SIG-M5 (cell line): Measurements from ENCODE around the gene KIF4A.
"Not testable (repeated sequence)": the region's sequence is repeated elsewhere in the genome, so short reads cannot be mapped to it uniquely, and the experiment has no call there.

Experiments
- DNase-seq: peaks from one replicate; lab custom pipeline; 2025; lab: John Stamatoyannopoulos, UW

The KIF4A gene, protein sequence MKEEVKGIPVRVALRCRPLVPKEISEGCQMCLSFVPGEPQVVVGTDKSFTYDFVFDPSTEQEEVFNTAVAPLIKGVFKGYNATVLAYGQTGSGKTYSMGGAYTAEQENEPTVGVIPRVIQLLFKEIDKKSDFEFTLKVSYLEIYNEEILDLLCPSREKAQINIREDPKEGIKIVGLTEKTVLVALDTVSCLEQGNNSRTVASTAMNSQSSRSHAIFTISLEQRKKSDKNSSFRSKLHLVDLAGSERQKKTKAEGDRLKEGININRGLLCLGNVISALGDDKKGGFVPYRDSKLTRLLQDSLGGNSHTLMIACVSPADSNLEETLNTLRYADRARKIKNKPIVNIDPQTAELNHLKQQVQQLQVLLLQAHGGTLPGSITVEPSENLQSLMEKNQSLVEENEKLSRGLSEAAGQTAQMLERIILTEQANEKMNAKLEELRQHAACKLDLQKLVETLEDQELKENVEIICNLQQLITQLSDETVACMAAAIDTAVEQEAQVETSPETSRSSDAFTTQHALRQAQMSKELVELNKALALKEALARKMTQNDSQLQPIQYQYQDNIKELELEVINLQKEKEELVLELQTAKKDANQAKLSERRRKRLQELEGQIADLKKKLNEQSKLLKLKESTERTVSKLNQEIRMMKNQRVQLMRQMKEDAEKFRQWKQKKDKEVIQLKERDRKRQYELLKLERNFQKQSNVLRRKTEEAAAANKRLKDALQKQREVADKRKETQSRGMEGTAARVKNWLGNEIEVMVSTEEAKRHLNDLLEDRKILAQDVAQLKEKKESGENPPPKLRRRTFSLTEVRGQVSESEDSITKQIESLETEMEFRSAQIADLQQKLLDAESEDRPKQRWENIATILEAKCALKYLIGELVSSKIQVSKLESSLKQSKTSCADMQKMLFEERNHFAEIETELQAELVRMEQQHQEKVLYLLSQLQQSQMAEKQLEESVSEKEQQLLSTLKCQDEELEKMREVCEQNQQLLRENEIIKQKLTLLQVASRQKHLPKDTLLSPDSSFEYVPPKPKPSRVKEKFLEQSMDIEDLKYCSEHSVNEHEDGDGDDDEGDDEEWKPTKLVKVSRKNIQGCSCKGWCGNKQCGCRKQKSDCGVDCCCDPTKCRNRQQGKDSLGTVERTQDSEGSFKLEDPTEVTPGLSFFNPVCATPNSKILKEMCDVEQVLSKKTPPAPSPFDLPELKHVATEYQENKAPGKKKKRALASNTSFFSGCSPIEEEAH

DNA sequence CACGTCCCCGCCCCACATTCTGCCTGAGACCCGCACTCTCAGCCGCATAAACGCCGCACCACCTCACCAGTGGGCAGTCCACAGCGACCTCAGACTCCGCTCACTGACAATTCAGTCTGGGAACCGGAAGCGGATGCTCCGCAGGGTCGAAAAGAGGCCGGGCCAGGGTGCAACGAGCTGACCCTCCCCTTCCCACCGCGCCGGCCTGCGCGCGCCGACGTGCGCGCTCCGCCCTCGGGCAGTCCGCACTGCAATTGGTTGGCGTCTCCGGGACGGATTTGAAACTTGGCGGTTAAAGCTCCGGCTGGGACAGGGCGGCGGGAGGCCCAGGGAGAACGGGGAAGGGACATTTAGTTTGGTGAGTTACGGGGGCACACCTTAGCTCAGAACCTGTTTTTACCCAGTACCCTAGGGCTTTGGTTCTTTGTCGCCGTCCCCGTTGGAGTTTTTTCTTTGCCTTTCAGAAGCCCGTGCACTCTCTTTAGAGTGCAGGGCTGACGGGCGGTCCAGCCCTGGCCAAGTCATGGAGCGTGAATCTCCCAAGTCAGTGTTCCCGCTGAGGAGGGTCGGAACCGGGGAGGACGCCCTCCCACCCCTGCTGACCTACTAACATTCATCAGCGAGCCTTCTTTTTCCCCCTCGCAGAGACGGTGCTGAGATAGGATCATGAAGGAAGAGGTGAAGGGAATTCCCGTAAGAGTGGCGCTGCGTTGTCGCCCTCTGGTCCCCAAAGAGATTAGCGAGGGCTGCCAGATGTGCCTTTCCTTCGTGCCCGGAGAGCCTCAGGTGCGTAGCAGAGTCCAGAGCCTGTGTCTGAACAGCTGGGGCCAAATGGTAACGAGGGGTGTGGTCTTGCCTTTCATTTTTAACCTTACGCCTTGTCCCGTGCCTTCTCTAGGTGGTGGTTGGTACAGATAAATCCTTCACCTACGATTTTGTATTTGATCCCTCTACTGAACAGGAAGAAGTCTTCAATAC, at the start of gene KIF4A, which contains the start of gene PDZD11:
Gene KIF4A, plus strand, starts transcription at position 312 of the 978 bp plus-strand sequence. Its CDS starts 355 bp downstream, at position 667.
Gene PDZD11, minus strand, starts transcription at position 135 of the 978 bp plus-strand sequence. CDS start 586 bp downstream, outside the sequence.
- no peak for DNase-seq

- no peak for DNase-seq
Observed at GRCh38 chrX:70240751-70241150, 49.2 kb upstream of the KIF4A start.

DNA sequence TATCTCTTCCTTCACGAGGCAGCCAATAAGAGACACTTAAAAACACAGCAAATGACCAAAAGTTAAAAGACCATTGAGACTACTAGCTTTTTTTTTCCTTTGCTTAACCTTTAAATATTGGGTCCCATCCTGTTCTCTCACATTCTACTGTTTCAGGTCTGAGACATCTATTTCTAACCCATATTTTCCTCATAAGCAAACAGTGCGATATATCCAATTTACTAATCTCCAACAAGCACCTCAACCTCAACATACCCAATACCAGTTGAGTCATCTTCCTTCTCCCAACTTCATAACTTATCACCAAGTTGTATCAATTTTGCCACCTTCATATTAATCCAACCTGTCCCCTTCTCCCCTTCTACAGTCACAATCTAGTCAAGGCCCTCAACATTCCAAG, 48.4 kb upstream of the KIF4A start:
- DNase-seq, result no peak

DNA sequence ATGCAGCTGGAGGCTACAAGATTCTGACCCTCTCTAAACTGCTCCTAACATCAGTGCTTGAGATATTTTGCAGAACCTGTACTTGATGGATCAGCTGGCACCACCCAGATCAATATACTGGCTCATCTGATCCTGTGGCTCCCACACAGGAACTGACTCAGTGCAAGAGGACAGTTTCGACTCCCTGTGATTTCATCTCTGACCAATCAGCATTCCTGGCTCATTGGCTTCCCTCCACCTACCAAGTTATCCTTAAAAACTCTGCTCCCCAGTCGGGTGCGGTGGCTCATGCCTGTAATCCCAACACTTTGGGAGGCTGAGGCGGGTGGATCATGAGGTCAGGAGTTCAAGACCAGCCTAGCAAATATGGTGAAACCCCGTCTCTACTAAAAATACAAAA, 46.3 kb upstream of the KIF4A start:
- not testable (repeated sequence) for DNase-seq

DNA sequence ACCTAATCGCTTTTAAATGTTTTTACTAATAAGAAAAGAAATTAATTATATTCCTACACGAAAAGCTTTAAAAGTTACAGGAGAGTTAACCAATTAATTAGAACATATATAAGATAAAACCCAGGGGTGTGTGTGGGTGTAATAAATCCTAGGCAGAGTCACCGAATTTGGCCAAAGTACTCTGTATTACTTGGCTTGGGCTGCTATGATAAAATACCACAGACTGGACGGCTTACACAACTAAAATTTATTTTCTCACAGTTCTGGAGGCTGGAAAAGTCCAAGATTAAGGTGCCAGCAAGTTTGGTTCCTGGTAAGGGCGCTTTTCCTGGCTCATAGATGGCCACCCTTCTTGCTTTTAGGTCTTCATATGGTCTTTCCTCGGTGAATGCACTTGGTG, 45.0 kb upstream of the KIF4A start:
- no peak for DNase-seq

DNA sequence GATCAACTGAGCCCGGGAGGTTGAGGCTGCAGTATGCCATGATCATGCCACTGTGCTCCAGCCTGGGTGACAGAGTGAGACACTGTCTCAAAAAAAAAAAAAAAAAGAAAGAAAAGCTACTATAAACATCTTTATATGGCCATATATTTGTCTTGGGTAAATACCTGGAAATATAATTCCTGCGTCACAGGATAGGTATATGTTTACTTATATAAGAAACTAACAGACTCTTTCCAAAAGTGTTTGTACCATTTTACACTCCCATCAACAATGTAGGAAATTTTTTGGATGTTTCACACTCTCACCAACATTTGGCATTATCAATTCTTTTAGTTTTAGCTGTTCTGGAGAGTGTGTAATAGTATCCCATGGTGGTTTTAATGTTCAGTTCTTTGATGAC, 42.7 kb upstream of the KIF4A start:
- no peak for DNase-seq

- DNase-seq, result no peak
Observed at GRCh38 chrX:70252491-70252890, 37.4 kb upstream of the KIF4A start.

DNA sequence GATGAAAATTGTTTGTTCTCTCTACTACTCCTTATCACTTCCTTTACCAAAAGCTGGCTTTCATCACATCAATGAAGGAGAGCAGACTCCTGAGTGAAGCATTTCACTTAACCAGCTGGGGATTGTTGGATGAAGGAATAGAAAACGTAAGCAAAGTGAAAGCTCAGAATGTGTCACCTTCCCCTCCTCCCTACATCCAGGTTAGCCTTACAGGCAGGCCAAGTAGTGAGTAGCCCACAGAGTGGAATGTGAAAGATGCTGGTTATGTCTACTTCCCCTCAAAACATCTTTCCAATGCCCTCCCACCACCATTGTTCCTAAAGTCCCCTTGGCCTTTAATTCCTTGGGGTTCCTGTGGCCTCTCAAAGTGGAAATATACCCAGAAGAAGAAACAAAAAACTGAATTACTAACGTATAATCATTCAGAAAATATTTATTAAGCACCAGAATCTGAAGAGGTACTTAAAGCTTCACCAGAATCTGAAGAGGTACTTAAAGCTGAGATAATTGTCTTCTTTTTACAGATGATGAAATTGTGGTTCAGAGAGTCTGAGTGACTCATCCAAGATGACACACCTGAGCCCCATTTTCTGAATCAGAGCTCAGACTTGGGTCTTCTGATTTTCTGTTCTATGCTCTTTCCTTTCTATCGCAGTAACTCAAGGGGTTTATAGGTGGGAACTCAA, 36.4 kb upstream of the KIF4A start:
- no peak for DNase-seq

DNA sequence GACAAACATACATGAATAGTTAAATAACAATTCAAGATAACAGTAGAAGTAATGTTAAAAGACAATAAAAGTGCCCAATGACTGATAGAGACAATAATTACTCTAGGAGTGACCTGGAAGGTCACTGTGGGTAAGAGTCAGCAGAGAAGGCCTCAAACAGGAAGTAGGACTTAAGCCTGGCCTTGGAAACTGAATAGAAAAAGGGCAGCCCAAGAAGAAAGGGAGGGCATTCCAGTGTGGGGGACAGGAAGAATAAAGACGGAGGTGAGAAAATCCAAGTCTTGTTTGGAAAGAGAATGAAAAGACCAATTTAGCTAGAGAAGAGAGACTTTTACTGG, 35.9 kb upstream of the KIF4A start:
- DNase-seq, result no peak

DNA sequence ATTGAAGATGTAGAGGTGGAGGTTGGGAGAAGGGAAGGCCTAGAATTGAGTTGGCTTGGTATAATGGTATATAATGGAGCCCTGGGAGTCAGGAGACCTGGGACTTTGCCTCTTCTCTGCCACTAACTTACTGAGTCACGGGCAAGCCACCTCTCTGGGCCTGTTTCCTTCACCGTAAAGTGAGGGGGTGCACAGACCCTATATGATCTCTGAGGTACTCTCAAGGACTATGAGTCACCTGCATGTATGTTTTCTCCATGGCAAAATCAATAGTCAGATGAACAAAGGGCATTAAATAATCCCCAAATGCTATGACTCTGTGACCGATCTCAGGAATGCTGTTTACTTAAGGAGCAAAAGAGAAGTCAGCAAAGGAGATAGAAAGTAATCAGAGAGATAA, 35.0 kb upstream of the KIF4A start:
- DNase-seq, result no peak

GRCh38 chrX:70255452-70255851, 34.5 kb upstream of the KIF4A start:
- DNase-seq, result no peak

GRCh38 chrX:70257423-70258288, 32.2 kb upstream of the KIF4A start:
- DNase-seq, result no peak

DNA sequence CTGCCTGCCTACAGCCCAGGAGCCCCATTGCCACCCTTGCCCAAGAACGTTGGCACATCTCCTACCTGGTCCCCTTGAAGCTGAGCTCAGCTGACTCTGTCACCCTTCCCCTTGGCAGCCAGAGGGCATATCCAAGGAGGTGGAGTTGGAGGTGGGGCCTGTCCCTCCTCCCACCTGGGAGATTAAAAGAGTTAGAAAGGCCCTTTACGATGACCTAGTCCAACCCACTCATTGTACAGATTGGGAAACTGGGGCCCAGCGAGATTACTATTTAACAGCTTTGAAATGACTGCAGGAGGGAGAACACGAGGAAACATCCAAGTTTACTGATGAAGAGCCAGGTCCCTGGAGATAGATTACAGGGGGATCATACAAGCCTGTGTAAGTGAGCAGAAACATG, 29.8 kb upstream of the KIF4A start, which contains the start of gene P2RY4:
Gene P2RY4, minus strand, starts transcription at position 101 of the 400 bp plus-strand sequence. CDS start 580 bp downstream, outside the sequence.
- no peak for DNase-seq

DNA sequence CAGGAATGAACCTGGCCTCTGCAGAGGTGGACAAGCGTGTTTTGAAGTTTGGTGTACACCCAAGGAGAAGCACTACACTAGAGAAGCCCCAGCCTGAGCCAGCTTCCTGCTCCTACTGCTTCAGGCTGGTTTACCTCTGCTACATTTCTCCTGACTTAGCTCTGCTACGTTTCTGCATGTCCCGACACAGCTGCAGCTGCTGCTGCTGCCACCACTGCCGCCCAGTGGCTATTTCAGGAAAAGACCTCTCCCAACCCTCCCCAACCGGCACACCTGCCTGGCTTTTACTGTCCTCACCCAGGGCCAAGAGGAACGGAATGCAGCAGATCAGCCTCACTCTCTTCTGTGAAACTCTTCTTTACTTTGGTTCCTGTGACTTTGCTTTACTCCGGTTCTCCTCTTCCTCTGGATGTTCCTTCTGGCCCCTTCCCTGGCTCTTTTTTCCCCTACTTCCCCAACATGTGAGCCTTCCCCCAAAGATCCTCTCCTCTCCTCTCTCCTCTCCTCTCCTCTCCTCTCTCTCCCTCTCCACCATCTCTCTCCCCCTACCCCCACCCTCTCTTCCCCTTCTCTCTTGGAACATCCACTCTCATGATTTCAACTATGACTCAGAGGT, 26.8 kb upstream of the KIF4A start:
- DNase-seq, result no peak

DNA sequence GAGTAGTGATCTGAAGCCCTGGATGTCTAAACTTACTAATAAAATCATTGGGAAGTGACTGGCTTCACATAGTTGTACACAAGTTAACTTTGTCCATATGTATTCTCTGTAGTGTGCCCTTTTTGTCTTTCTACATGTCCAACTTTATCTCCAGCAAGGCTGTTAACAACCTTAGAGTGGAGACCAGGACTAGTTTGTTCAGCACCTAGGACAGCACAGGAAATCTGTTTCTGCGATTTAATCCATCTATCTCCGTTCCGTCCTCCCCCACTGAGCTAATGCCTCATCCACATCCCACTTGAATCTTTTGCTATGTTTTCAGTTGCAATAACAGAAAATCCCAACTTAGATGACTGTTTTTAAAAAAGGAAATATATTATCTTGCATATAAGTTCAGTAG, 25.1 kb upstream of the KIF4A start:
- DNase-seq, result no peak

DNA sequence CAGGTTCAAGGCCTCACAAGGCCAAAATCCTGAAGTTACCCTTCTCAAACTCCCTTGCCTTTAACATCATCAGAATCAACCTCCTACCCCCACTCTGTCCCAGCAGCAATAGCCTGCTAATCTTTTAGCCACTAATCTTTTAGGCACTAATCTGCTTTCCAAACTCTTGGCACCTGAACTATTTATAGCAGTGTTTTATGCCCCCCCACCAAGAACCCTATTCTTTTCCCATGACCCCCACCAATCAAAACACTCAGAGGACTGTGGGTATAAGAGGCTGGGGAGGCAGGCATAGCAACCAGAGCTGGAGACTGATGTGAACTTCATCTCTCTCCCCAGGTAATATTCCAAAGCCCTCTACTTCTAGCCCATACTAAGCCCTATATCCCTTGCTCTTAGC, 21.9 kb upstream of the KIF4A start, which contains the start of gene ARR3:
Gene ARR3, plus strand, starts transcription at position 301 of the 400 bp plus-strand sequence. CDS start 1,052 bp downstream, outside the sequence.
- DNase-seq, result no peak

DNA sequence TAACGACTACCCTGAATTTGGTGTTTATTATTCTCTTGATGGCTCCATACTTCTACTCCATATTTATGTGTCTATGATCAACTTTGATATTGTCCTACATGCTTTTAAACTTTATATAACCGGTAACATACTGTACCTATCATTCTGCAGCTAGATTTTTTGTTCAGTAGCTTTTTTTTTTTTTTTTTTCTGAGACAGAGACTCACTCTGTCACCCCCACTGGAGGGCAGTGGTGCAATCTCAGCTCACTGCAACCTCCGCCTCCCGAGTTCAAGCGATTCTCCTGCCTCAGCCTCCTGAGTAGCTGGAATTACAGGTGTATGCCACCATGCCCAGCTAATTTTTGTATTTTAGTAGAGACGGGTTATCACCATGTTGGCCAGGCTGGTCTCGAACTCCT, 15.9 kb upstream of the KIF4A start:
- not testable (repeated sequence) for DNase-seq

DNA sequence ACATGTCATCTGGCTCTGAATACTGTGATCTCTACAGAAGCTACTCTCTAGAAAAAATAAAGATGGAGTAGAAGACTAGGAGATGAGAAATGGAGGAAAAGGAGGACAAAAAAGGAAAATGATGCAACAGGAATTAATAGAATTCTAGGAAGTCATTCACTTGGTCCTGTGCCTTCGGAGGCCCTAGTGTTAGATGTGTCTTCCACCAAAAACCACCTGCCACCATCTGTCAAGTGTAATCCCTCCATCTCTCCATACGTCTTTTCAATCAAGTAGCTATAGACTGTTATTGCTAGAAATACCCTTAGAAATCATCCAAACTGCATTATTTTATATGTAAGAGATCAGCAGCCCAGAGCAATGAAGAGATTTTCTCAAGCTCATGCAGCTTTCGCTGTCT, 10.8 kb upstream of the KIF4A start:
- DNase-seq, result no peak

DNA sequence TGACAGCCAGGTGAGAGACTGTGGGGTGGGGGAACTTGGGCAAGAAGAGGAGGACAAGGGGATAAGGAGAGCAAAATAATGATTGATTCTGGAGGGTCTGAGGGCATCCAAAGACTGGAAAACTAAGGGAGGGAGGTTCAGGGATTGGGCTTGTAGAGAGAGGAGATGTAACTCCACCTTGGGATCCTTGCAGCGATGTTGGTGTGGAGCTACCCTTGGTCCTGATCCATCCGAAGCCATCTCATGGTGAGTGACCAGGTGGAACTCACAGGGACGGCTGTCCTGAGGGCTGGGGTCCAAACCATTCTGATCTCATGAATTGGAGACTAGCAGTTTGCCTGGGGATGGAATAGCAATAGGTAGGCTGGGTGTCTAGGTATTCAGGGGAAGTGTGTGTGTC, 9.3 kb upstream of the KIF4A start:
- no peak for DNase-seq
